ENCODE results near the gene NDUFA6. TPM values are rescaled to one million over a fixed set of nuclear protein-coding genes. Genes with fewer than 3 reads are reported as not detected.

NDUFA6 gene
- total RNA-seq, 1 experiment from 2014 or later: 114 TPM

DNA sequence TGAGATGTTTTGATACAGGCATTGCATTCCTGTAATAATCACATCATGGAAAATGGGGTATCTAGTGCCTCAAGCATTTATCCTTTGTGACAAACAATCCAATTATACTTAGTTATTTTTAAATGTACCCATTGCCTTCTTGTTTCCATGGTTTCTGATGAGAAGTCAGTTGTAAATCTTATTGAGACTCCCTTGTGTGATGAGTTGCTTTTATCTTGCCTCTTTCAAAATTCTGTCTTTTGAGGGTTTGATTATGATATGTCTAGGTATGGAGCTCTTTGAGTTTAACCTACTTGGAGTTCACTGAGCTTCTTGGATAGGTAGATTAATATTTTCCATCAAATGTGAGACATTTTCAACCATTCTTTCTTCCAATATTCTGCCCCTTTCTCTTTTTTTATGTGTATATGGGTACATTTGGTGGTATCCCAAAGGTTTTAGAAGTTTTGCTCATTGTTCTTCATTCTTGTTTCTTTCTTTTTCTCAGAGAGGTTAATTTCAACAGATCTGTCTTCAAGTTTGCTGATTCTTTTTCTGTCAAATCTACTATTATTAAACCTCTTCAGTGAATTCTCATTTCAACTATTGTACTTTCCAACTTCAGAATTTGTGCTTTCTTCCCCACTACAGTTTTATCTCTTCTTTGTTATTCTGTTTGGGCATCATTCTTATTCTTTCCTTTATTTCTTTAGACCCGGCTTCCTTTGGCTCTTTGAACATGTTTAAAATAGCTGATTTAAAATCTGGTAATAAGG, 33.6 kb downstream of the NDUFA6 start:
- H3K4me1 ChIP-seq (replicated peaks): no peaks in the 10 kb centered on the region
- no peak for DNase-seq (ENCODE audit: low read depth in 1 of 2, low spot score in 2 of 2)
- H3K9me3 ChIP-seq (replicated peaks): peaks cover 3% of the 10 kb centered on the region
- no peak overlapping the region for H3K4me3 ChIP-seq
- no peaks in the 10 kb centered on the region for H3K27me3 ChIP-seq (replicated peaks)
- H3K36me3 ChIP-seq: peaks cover 15% of the 10 kb centered on the region
- H3K27ac ChIP-seq: no peak overlapping the region

DNA sequence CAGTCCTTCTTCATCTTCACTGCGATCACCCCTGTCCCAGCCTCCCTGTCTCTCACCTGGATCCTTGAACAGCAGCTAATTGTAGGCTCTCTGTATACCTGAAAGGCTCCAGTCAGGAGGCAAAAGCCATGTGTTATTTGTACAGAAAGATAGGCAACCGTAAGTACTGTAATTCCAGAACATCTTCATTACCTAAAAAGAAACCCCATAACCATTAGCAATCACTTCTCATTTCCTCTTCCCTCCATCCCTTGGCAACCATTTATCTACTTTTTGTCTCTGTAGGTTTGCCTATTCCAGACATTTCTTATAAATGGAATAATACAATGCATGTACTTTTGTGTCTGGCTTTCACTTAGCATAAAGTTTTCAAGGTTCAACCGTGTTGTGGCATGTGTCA, 37.8 kb downstream of the NDUFA6 start:
- no peaks in the 10 kb centered on the region for H3K27me3 ChIP-seq (replicated peaks)
- H3K36me3 ChIP-seq: no peaks in the 10 kb centered on the region
- no peak overlapping the region for H3K27ac ChIP-seq
- peaks cover 3% of the 10 kb centered on the region; the same call in 1 of the 2 replicates for H3K9me3 ChIP-seq (replicated peaks)
- H3K4me3 ChIP-seq: no peak overlapping the region
- DNase-seq (ENCODE audit: low read depth in 1 of 2, low spot score in 2 of 2): no peak
- H3K4me1 ChIP-seq (replicated peaks): no peaks in the 10 kb centered on the region

DNA sequence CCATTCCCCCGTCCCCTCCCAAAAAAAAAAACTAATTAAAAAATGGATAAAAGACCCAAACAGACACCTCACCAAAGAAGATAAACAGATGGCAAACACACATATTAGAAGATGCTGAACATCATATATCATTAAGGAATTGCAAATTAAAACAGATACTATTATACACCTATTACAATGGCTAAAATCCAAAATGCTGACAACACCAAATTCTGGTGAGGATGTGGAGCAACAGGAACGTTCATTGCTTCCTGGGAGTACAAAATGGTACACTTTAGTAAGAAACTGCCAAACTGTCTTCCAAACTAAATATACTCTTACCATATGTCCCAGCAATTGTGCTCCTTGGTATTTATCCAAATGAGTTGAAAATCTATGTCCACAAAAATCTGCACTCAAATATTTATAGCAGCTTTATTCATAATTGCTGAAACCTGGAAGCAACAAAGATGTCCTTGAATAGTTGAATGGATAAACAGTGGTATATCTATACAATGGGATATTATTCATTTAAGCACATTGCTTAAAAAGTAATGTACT, 39.9 kb downstream of the NDUFA6 start:
- no peak overlapping the region for H3K27ac ChIP-seq
- no peak overlapping the region for H3K4me3 ChIP-seq
- H3K27me3 ChIP-seq (replicated peaks): no peaks in the 10 kb centered on the region
- no peaks in the 10 kb centered on the region for H3K4me1 ChIP-seq (replicated peaks)
- H3K9me3 ChIP-seq (replicated peaks): no peaks in the 10 kb centered on the region
- no peaks in the 10 kb centered on the region for H3K36me3 ChIP-seq
- no peak for DNase-seq (ENCODE audit: low read depth in 1 of 2, low spot score in 2 of 2)

DNA sequence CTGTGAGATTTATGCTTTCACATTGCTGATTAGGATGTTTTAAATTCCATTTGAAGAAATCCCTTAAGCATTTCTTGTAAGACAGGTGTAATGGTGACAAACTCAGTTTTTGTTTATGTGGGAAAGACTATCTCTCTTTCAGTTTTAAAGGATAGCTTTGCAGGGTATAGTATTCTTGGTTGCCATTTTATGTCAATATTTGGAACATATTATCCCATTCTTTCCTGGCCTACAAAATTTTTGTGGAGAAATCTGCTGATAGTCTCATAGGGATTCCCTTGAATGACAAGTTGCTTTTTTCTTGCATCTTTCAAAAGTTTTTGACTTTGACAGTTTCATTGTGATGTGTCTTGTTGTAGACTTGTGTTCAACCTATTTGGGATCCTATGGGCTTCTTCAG, 48.8 kb downstream of the NDUFA6 start:
- 0 out of 2 replicates have a peak, but pooled peaks cover 4% of the 10 kb centered on the region for H3K27me3 ChIP-seq (replicated peaks)
- H3K27ac ChIP-seq: no peak overlapping the region
- H3K9me3 ChIP-seq (replicated peaks): peaks cover 7% of the 10 kb centered on the region; the same call in 1 of the 2 replicates
- H3K36me3 ChIP-seq: no peaks in the 10 kb centered on the region
- no peaks in the 10 kb centered on the region for H3K4me1 ChIP-seq (replicated peaks)
- DNase-seq (ENCODE audit: low read depth in 1 of 2, low spot score in 2 of 2): no peak
- no peak overlapping the region for H3K4me3 ChIP-seq

DNA sequence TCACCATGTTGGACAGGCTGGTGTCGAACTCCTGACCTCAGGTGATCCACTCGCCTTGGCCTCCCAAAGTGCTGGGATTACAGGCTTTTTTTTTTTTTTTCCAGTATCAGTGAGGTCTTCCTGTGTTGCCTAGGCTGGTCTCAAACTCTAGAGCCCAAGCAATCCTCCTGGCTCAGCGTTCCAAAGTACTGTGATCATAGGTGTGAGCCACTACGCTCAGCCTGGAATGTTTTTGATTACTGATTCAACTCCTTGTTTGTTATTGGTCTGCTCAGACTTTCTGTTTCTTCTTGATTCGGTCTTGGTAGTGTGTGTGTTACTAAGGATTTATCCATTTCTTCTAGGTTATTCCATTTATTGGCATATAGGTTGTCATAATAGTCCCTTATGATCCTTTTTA, 51.3 kb downstream of the NDUFA6 start:
- H3K9me3 ChIP-seq (replicated peaks): peaks cover 7% of the 10 kb centered on the region; the same call in 1 of the 2 replicates
- H3K4me1 ChIP-seq (replicated peaks): no peaks in the 10 kb centered on the region
- DNase-seq (ENCODE audit: low read depth in 1 of 2, low spot score in 2 of 2): no peak
- H3K27me3 ChIP-seq (replicated peaks): 0 out of 2 replicates have a peak, but pooled peaks cover 4% of the 10 kb centered on the region
- H3K27ac ChIP-seq: no peak overlapping the region
- no peaks in the 10 kb centered on the region for H3K36me3 ChIP-seq
- no peak overlapping the region for H3K4me3 ChIP-seq

Other genes with a start within 250 kb of the NDUFA6 start
- not detected in 2 replicates for gene SHISA8, start 175.7 kb downstream of the NDUFA6 start, total RNA-seq (2014; rRNA removed; shearing (Covaris generic))
- gene TNFRSF13C, start 164.0 kb downstream of the NDUFA6 start, total RNA-seq (2014; rRNA removed; shearing (Covaris generic)): 0.03 and 0.13 TPM in 2 replicates
- 26.2 and 51.9 TPM in 2 replicates for gene CENPM, start 143.6 kb downstream of the NDUFA6 start, total RNA-seq (2014; rRNA removed; shearing (Covaris generic))
- gene SEPTIN3, start 121.3 kb downstream of the NDUFA6 start, total RNA-seq (2014; rRNA removed; shearing (Covaris generic)): not detected in 2 replicates
- not detected in 2 replicates for gene WBP2NL, start 92.0 kb downstream of the NDUFA6 start, total RNA-seq (2014; rRNA removed; shearing (Covaris generic))
- gene NAGA, start 20.0 kb downstream of the NDUFA6 start, total RNA-seq (2014; rRNA removed; shearing (Covaris generic)): 39.6 and 41.2 TPM in 2 replicates
- 9.7 and 14.9 TPM in 2 replicates for gene PHETA2, start 16.5 kb downstream of the NDUFA6 start, total RNA-seq (2014; rRNA removed; shearing (Covaris generic))
- gene SMDT1, start 11.1 kb downstream of the NDUFA6 start, total RNA-seq (2014; rRNA removed; shearing (Covaris generic)): 8.6 and 21.3 TPM in 2 replicates
- 0.05 TPM in 1 of 2 replicates, not detected in the other for gene CYP2D6, start 40.0 kb upstream of the NDUFA6 start, total RNA-seq (2014; rRNA removed; shearing (Covaris generic))
- gene TCF20, start 179.9 kb upstream of the NDUFA6 start, total RNA-seq (2014; rRNA removed; shearing (Covaris generic)): 27.7 and 34.1 TPM in 2 replicates